HepG2 (cell line): Measurements from ENCODE around the gene HNRNPR. TPM values are rescaled to one million over a fixed set of nuclear protein-coding genes. Genes with fewer than 3 reads are reported as not detected.

Experiments used
- ATAC-seq: fragments of 200-7000 bp; cut with Tn5 transposase; 3 replicates; pipeline ENCODE4 v1.9.1; 2020; ENCODE audit warnings: mild to moderate bottlenecking, moderate library complexity
- BruUV-seq: library from RNA; stranded (reverse); fragments of 400-500 nt; replicated peaks from 2 replicates; lab custom pipeline; 2021; lab: Mats Ljungman, UMichigan
- CTCF ChIA-PET: fragments of 300-600 bp; formaldehyde crosslinking; extraction: SDS; loops from one replicate; lab custom pipeline; 2021; ENCODE audit warnings: low total read pairs, inconsistent platforms, low intra/inter-chr PET ratio; lab: Yijun Ruan, JAX
- POLR2A ChIA-PET: fragments of 350-600 bp; sonication (Branson Sonifier 250); formaldehyde crosslinking; loops from one replicate; lab custom pipeline; 2020; ENCODE audit warnings: antibody characterized with exemption, inconsistent platforms; lab: Yijun Ruan, JAX
- DNase-seq: peaks from one replicate; pipeline ENCODE4 v3.0.0-alpha.2; 2015; ENCODE audit warnings: low spot score
- FAIRE-seq: peaks from 3 replicates; lab custom pipeline; 2011; peaks lifted over from hg19 to GRCh38; lab: Jason Lieb, UNC
- H2AFZ ChIP-seq: one replicate; pipeline ENCODE4 v1.6.1; 2011; ENCODE audit warnings: low read length, inconsistent platforms
- H3K27ac ChIP-seq: fragments of 300-600 bp; 3 replicates; pipeline ENCODE4 v1.8.0; 2011; ENCODE audit warnings: mixed run types, mild to moderate bottlenecking, mixed read lengths, low read length, inconsistent platforms; ENCODE audit not compliant: insufficient read depth; ENCODE audit errors: extremely low read length
- H3K27me3 ChIP-seq, 2 experiments: fragments of 200-600 bp in 1 of 2; 2 replicates in 1 of 2; 3 replicates in 1 of 2; pipeline versions ENCODE4 v1.6.0 to v1.8.0; 2011; ENCODE audit warnings: low read length in 2 of 2, mild to moderate bottlenecking in 2 of 2, moderate library complexity in 2 of 2, inconsistent platforms in 1 of 2; ENCODE audit not compliant: insufficient read depth in 2 of 2, control insufficient read depth in 1 of 2
- H3K36me3 ChIP-seq, 2 experiments: fragments of 200-600 bp in 1 of 2; replicated peaks in 1 of 2; 2 replicates in 1 of 2; 3 replicates in 1 of 2; pipeline versions ENCODE4 v1.5.1 to v1.8.0; 2011; ENCODE audit warnings: low read length in 2 of 2, inconsistent platforms in 1 of 2; ENCODE audit not compliant: insufficient read depth in 2 of 2, control insufficient read depth in 1 of 2
- H3K4me1 ChIP-seq: 2 replicates; pipeline ENCODE4 v1.5.1; 2012; ENCODE audit warnings: low read length, inconsistent platforms; ENCODE audit not compliant: insufficient read depth
- H3K4me2 ChIP-seq: 2 replicates; pipeline ENCODE4 v1.6.0; 2011; ENCODE audit warnings: low read depth, low read length, inconsistent platforms
- H3K4me3 ChIP-seq, 3 experiments: fragments of 200-600 bp in 1 of 3; sonication (generic), shearing (Covaris generic) in 1 of 3; replicated peaks in 1 of 3; 2 replicates each; pipeline ENCODE4 v1.5.1; 2011 to 2016; ENCODE audit warnings: low read length in 3 of 3, inconsistent platforms in 2 of 3, low read depth in 2 of 3, mild to moderate bottlenecking in 2 of 3, control low read depth in 1 of 3, mixed read lengths in 1 of 3; ENCODE audit not compliant: insufficient read depth in 1 of 3
- H3K79me2 ChIP-seq: one replicate; pipeline ENCODE4 v1.6.1; 2011; ENCODE audit warnings: low read length, inconsistent platforms; ENCODE audit not compliant: insufficient read depth
- H3K9ac ChIP-seq: 2 replicates; pipeline ENCODE4 v1.6.0; 2011; ENCODE audit warnings: mild to moderate bottlenecking, low read depth, low read length, inconsistent platforms; ENCODE audit not compliant: insufficient read depth
- H3K9me3 ChIP-seq: 2 replicates; pipeline ENCODE4 v1.5.1; 2012; ENCODE audit warnings: mild to moderate bottlenecking, low read length
- H4K20me1 ChIP-seq: 2 replicates; pipeline ENCODE4 v1.6.0; 2011; ENCODE audit warnings: inconsistent platforms, mild to moderate bottlenecking, low read length, moderate library complexity; ENCODE audit not compliant: insufficient read depth
- NAIF1 ChIP-seq: sonication (generic); formaldehyde crosslinking; IDR thresholded peaks from 2 replicates; pipeline ENCODE4 v1.5.0; 2020; ENCODE audit warnings: mild to moderate bottlenecking, missing genetic modification reagents, borderline replicate concordance
- NONO ChIP-seq, 2 experiments: fragments of 450-650 bp in 1 of 2; sonication (generic) in 1 of 2; formaldehyde crosslinking in 1 of 2; IDR thresholded peaks in 1 of 2; conservative IDR thresholded peaks in 1 of 2; 2 replicates each; pipeline versions ENCODE4 v1.6.1 to v1.8.0; 2017 to 2022; ENCODE audit warnings: mild to moderate bottlenecking in 1 of 2, missing genetic modification reagents in 1 of 2, moderate library complexity in 1 of 2
- ZNF280D ChIP-seq: sonication (generic); formaldehyde crosslinking; IDR thresholded peaks from 2 replicates; pipeline ENCODE4 v1.5.1; 2020; ENCODE audit warnings: mild to moderate bottlenecking, missing genetic modification reagents
- WGBS: methylation state at CpG from one replicate; pipeline ENCODE4 v1.1.6; 2017; ENCODE audit warnings: low lambda C conversion rate; 5-methylcytosine and 5-hydroxymethylcytosine counted together
- in situ Hi-C: cut with HindIII; loops from 2 replicates; pipeline ENCODE4 v1.10.0; 2017; ENCODE audit warnings: low pct_unique_long_range_greater_than_20kb; ENCODE audit not compliant: extremely low pct_ligation_motif_present
- intact Hi-C: fragments of 100-400 bp; cut with micrococcal nuclease; formaldehyde crosslinking; loops from one replicate; pipeline ENCODE4 v1.10.0; 2022; ENCODE audit not compliant: unreplicated experiment
- polyA plus RNA-seq, 8 experiments: library from polyadenylated mRNA; depleted of rRNA in 3 of 8; stranded (reverse) in 7 of 8; unstranded in 1 of 8; fragments of >200 nt; fragmentation: Illumina TruSeq in 4 of 8; extraction: Trizol in 4 of 8; gene quantifications; 2 replicates each; pipeline versions ENCODE4 v1.2.1 to v1.2.3, GENCODE V29; 2011 to 2016; ENCODE audit warnings: low read depth in 4 of 8, missing spikeins in 1 of 8, mixed read lengths in 1 of 8; ENCODE audit not compliant: insufficient read depth in 1 of 8
- total RNA-seq, 5 experiments: library from RNA; depleted of rRNA; stranded (reverse); fragments of >200 nt; fragmentation: Illumina TruSeq; extraction: Trizol; gene quantifications; 2 replicates each; pipeline ENCODE4 v1.2.3, GENCODE V29; 2016; ENCODE audit warnings: low read depth in 1 of 5
- TF ChIP-seq, protein P1 (sequence below): sonication (generic); formaldehyde crosslinking; IDR thresholded peaks from 2 replicates; pipeline ENCODE4 v1.5.0; 2020; ENCODE audit warnings: missing genetic modification reagents, mild to moderate bottlenecking, borderline replicate concordance

The HNRNPR gene
- total and polyA plus RNA-seq, 2 of the 13 experiments (the other 11 are each of a cell fraction or from before 2014, with no cell fraction given) = 133 to 216 TPM

GRCh38 chr1:23383577-23384311 lies 39.7 kb upstream of the HNRNPR start (continued):
- no peak for TF ChIP-seq NONO (IDR thresholded peaks at IDR 0.05)
- TF ChIP-seq NONO (CRISPR knock-in tag; conservative IDR thresholded peaks at IDR 0.05) = no peak
- TF ChIP-seq, protein P1, sequence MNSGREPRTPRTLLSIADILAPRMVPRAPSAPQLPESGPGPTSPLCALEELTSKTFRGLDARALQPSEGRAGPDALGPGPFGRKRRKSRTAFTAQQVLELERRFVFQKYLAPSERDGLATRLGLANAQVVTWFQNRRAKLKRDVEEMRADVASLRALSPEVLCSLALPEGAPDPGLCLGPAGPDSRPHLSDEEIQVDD (CRISPR knock-in tag) = no peak

GRCh38 chr1:23381233-23381885 lies 37.3 kb upstream of the HNRNPR start:
- ChIA-PET POLR2A (interaction anchor here (0.9 kb wide), 1 partner anchor 37 kb away, joined by 3 read pairs; the partner anchor contains the start of gene HNRNPR), CTCF (no interaction called here)
- H3K9me3 ChIP-seq = no peaks in the 10 kb centered on the region
- no TSS peak for BruUV-seq
- 93% methylated on average over 5 of the region's 5 CpGs for WGBS
- H3K9ac ChIP-seq = no peak overlapping the region
- intact Hi-C loops = no loop called here
- H3K4me3 ChIP-seq = no peak overlapping the region
- no peaks in the 10 kb centered on the region for H3K27me3 ChIP-seq
- H3K4me2 ChIP-seq = no peak overlapping the region
- peaks cover 7 to 23% of the 10 kb centered on the region in 2 experiments; a peak in 4 of 5 replicates for H3K36me3 ChIP-seq
- peaks cover 32% of the 10 kb centered on the region for H3K4me1 ChIP-seq
- in situ Hi-C loops = no loop called here
- FAIRE-seq = no peak
- no peak overlapping the region for H3K27ac ChIP-seq
- DNase-seq = no peak
- TF ChIP-seq ZNF280D (no peak), NAIF1 (CRISPR knock-in tag) (no peak)
- H4K20me1 ChIP-seq = no peaks in the 10 kb centered on the region
- H3K79me2 ChIP-seq = no peaks in the 10 kb centered on the region
- H2AFZ ChIP-seq = no peak overlapping the region
- ATAC-seq = no peak
